Measurements from ENCODE around the gene YTHDF1.

The YTHDF1 gene

DNA sequence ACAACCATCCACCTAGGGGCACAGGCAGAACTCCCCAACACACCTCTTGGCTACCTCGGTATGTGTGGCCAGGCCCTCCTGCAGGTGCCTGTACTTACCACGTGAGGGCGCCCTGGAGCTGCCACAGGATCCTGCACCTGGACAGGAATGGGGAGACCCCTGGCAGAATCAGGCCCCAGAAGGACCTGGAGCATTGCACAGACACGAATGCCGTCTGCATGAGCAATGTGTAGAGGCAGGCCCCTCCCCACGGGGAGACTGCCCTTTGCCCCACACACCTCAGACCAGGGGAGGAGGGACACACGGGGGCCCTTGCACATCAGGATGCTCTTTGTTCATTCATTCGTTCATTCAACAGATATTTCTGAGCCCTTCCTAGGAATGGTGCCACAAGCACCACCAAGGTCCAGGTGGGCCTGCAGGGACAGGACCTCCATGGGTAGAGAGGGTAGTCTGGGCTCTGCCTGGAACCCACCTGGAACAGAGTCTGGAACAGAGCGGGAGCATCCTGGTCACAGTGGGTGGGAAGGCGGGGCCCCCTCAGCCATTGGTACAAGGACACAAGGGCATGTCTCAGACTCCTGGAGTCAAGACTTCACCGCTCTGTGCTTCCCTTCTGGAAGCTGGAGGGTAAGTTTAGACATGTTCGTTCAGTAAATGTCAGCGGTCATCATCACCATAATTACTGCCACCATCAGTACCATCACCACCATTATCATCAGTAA, 32.3 kb downstream of the YTHDF1 start:
- peak; percentile 50 for DNase-seq

DNA sequence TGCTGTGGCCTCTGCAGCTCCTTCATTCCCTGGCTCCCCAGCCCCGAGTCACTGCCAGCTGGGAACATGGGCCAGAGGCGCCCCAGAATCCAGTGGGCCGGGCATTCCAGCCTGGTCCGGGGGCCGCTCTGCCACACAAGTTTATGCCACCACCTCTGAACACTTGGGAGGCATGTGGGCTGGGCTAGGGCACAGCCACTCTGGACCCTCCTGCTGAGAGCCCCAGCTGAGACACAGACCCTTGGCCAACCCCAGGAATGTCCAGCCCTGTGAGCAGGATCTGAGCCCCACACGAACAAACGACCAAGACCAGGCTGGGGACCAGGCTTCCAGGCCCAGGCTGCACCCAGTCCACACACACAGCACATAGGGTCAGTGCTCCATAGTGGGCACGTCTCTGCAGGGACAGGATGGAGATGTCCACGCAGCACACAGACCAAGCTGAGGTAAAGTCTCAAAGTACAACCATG, 33.0 kb downstream of the YTHDF1 start:
- no peak for DNase-seq

DNA sequence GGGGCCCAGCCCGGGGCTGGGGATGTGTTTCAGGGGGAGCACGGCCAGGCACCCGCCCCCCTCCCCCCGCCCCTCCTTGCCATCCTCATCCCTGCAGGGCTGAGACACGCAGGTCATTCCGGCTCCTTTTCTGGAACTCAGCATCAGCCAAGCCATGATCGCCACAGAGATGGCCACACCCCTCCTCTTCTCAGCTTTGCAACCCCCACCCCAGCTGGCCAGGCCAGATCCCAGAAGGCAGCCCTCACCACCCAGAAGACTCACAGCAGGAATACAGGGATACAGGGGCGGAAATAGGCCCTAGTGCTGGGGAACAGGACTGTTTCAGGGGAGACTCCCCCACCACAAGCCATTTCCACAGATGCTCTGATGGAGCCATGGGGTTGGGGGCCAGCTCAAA, 33.5 kb downstream of the YTHDF1 start:
- DNase-seq = no peak

DNA sequence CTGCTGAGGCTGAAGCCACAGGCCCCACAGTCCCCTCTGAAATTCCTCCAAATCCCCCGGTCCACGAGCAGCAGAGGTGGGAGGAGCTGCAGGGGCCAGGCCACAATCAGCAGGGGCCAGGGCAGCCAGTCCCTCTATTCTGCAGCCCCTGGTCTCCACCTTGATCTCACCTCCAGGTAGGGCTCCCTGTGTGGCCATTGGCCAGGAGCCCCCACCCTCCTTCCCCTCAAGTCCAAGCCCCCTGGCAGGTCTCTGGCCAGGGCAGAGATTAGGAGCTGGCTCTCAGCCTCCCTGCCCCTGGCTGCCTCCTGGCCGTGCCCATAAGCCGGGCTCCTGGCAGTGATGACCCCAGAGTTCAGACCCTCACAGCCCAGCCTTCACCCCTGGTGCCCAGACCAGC, 34.7 kb downstream of the YTHDF1 start:
- DNase-seq = no peak

DNA sequence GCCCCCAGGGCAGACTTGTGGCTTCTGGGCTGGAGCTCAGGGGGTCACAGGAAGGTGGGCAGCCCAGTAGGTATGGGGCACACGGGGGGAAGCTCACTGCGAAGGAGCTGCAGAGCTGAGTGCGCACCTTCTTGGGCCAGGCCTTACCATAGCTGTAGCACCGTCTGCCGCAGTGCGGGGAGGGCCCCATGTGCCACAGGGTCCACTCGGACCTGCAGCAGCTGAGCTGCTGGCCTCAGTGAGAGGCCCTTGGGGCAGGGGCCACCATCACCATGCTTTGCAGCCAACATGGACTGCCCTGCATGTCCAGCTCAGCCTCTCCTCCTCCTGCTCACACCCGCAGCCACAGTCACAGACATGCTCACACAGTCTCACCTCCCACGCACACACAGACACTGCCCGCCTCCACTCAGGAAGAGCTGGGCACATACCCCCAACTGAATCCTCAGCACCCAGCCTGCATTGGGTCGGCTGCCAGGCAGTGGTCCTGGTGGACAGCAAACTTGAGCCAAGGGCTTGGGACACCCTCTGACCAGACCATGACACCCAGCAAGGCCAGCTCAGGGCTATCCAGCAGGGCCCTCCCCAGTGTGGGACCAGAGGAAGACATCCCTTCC, 35.3 kb downstream of the YTHDF1 start:
- no peak for DNase-seq

DNA sequence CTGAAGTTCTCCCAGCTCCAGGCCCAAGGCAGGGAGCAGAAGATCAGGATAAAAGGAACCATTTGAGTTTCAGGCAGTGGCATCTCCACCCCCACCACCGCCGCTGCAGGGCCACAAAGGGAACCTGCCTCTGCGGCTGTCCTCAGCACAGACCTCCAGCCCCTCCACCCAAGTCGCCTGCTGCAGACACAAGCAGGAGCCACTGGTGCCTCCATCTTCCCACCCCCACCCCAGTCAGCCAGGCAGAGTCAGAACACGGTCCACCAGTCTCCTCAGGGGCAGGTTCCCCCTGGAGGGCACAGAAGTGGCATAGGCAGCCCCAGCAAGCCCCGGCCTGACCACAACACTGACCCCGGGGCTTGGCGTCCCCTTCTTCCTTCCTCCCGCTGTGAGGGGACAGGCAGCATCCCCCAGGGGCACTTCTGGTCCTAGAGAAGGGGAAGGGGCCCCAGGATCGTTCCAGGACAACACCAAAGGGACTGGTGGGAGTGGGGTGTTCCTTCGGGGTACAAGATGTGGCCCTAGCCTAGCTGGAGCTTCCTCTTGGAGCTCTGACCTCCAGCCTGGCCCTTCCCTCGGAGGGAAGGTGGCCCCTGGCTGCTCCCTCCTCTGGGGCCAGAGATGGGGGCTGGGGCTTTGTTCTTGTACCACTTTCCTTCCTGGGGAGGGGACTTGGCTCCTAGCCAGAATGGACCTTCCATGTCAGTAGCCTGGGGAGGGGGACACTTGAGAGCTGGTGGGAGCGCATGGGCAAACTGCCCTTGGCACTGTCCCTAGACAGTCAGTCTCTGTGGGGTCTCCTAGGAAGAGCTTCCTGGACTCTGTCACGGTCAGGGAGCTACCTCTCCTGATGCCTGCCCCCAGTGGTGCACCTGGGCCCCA, 36.0 kb downstream of the YTHDF1 start:
- DNase-seq = no peak

DNA sequence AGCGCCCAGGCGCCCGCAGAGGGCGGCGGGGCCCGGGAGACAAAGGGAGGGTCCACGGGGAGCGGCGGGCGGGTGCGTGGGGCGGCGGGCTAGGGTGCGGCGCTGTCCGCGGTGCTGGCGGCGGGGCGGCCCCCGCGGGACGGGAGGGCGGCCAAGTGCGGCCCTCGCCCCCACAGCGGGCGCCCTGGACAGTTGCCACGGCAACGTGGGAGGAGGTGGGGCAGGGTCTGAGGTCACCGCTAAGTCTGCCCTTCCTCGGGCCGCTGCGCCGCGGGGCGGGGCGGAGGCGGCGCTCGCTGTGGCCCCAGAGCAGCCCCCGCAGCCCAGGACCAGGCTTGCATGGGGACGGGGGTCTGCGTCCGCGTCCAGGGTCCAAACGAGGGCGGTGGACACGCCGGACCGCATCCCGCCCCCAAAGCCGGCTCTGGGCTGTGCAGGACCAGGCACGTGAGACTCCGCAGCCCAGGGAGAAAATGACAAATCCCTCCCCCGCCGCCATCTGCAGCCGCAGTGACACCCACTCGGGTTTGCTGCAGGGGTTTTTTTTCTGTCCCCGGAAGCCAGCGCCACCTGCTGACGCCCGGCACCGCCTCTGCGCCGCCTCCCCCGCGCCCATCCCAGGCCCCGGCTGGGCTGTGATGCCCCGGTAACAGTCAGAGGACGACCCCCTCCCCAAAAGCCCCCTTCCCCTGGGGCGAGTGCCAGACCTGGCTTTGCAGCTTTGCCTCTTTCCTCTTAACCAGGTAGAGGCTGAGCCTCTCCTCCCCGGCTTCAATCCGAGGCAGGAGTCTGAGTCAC, 36.8 kb downstream of the YTHDF1 start:
- peak; percentile 76 for DNase-seq

DNA sequence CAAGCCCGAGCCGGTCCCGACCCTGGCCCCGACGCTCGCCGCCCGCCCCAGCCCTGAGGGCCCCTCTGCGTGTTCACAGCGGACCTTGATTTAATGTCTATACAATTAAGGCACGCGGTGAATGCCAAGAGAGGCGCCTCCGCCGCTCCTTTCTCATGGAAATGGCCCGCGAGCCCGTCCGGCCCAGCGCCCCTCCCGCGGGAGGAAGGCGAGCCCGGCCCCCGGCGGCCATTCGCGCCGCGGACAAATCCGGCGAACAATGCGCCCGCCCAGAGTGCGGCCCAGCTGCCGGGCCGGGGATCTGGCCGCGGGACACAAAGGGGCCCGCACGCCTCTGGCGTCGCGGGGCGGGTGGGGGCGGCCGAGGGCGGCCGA, 37.5 kb downstream of the YTHDF1 start:
- no peak for DNase-seq

DNA sequence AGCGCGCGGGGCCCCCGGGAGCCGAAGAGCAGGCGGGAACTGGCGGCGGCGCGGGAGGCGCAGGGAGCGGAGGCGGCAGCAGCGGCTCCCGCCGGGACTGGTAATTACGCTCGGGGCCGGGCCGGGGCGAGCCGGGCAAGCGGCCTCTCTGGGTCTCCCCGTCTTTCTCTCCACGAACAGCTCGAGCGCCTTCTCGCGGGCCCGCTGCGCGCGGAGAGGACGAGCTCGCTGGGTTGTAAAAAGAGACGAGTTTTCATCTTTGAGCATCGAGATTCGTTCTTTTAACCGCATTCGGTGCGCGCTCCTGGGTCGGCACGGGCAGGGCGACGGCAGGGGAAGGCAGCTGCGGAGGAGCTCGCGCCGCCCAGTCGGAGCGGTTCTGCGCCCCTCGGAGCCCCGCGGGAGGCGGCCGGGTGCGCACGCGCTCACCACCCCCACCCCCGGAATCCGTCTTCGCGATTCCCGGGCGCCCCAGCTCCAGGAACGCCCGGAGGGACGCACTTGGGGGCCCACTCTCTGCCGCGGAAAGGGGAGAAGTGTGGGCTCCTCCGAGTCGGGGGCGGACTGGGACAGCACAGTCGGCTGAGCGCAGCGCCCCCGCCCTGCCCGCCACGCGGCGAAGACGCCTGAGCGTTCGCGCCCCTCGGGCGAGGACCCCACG, 38.0 kb downstream of the YTHDF1 start:
- DNase-seq = no peak

DNA sequence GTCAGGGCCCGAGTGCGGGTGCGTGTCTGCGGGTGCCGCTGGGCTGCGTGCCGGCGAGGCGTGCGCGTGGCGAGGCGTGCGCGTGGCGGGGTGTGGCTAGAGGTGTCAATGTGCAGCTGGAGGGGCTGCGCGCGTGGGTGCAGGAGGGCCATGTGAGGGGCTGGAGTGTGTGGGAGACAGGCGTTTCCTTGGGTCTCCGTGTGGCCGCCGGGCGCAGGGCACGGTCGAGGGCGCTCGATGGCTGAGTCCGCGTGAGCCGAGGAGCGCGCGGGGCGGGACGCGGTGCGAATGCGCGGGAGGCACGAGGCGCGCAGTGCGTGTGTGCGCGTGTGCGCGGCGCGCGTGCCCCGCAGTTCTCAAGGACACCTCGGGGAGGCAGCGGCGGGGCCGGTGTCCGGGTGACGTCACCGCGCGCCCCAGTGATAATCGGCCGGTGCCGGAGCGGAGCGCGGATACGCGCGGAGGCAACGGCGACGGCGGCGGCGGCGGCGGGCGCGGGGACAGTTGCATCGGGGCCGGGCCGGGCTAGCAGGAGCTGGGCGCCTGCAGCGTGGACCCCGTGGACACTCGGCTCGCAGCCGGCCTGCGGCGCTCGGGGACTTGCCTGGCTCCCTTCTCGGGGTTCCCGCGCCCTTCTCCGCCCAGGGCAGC, 38.7 kb downstream of the YTHDF1 start:
- peak; percentile 41 for DNase-seq

DNA sequence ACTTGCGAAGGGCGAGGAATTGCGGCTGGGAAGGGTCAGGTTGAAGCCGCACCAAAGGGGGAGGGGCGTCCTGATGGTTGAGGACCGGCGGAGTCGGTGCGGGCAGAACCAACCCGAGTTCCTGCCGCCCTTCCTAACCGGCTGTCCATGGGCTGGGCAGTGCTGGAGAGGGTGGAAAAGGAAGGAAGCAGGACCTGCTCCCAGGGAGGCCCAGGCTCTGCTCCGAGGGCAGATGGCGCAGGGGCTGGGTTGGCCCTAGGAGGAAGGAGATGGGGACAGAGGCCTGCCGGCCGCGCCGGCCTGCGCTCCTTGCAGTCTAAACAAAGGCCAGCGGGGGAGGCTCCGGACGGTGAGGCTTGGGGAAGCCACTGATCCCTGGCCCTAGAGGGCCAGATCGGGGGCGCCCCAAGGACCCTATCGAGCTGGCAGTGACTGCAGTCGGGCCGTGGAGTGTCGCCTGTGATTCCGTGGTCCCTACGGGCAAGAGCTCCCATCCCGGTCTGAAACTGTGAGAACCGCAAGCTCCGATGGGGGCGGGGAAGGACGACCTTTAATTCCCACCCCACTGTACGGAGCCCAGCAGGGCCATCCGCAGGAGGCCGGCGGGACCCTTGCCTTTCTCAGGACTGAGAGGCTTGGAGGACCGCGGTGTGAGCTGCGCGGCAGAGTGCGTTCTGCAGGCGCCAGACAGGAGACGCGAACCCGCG, 39.4 kb downstream of the YTHDF1 start:
- no peak for DNase-seq

DNA sequence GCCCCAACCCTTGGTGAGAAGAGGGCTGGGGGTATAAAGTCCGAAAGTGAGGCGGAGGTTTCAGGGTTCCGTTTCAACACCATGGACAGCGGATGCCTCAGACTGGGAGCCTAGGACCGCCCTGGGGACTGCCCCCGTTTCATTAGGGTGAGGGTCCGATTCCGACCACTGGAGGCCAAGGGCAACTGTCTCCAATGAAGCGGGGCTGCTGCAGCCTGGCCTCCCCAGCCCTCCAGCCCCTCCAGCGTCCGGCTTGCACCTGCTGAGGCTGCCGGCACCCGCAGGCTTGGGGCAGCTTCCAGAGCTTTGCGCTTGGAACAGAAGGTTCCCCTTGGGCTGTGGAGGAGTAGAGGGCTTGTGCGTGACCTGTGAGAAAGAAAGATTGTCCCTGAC, 39.9 kb downstream of the YTHDF1 start:
- no peak for DNase-seq

DNA sequence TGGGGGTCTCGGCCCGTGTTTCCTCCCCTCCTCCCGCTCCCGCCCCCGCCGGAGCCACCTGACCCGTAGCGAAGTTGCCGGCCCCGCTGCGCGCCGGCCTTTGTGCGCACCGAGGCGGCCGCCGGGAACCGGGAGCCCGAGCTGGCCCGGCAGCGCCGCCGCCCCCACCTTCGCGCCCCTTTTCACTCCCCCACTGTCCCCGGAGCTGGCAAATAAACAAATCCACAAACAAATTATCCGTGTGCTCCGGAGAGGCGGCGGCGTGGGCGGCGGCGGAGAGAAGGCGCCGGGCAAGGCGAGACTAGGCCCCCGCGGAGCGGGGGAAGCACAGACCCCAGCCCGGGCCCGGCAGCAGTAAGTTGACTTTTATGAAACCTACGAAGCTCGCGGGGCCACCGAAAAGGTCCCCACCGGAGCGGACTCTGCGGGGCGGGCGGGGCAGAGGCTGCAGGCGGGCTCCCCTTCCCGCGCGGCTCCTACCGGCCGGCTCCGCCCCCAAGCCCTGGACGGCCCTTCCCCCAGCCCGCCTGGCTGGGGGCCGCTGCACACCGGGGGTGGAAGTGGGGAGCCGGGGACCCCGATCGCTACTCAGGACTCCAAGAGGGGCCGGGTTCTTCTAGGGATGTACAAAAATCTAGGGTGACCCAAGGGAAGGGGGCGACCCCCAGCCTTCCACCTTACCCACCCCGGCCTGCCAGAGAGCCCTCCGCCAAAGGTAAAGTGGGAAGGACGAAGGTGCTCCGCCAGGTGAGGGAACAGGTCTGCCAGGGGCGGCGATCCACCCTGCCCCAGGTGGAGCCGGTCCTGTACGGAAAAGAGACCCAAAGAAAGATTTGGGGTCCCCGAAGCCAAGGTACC, 40.7 kb downstream of the YTHDF1 start:
- no peak for DNase-seq

DNA sequence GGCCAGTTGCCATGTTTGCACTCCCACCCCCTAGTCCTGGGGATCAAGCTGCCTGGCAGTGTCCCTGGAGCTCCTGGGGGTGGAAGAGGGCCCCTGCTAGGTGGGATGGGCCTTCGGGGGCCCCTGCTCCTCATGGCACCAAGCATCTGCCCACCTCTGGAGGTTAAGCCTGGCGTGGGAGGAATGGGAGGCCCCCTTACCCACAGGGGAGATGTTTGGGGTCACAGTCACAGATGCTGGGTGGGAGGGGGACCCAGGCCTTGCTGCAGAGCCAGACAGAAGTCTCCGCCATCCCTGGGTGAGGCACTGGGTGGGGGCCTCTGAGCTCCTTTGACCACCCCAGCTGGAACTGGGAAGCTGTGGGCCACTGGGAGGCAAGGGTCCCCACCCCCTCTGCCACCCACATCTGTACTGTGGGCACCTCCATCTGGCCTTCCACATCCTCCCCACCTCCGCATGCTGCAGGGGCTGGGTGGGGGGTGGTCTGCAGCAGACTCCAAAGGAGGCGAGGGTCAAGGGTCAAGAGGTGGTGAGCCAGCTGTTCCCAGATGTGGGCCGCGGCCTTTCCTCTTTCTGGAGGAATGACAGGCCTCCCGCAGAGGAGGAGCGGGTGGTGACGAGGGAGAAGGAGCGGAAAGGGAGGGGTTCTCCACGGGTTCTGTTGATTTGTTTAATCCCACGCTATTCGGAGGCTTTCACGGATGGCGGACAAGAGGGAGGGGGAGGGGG, 41.5 kb downstream of the YTHDF1 start:
- DNase-seq = no peak

DNA sequence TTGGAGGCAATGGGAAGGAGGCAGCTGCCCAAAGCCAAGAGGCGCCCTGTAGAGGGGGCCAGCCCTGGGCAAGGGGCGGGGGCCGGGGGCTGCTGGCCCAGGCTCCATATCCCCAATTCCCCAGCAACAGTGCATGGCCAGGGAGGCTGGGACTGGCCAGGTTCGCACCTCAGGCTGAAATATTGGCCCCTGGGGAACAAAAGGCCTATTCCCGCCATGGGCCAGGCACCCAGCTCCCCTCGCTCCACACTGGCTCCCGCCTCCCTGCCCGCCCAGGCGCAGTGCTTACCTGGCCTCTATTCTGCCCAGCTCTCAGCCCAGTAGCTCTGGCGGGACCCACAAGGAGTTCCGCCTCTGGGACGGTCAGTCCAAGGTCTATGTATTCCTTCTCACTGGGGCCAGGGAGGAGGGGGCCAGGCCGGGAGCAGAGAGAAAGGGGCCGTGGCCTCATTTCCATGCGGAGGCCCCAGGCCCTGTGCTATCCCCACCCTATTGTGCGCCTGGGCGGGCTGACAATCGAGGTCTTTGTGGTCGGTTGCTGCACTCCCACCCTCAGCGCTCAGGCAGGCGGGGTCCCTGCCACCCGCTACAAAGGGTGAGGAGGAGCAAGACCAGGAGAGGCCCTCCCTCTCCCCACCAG, 42.3 kb downstream of the YTHDF1 start:
- DNase-seq = no peak

DNA sequence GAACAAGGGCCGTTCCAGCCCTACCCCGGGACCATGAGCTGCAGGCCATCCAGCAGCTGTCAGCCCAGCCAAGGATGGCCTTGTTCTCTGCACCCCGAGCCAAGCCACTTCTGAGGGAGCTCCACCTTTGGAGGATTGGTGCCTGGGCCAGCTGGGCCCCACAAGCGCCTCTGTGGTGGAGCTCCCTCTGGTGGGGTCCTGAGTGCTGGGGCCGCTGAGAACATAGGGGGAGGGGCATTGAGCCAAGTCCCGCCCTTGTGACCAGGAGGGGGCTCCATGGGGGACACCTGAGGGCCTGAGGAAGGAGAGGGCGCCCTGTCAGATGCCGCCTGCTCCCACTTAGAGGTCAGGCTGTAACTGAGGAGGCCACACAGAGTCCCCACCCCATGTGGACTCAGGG, 43.2 kb downstream of the YTHDF1 start:
- DNase-seq = no peak

DNA sequence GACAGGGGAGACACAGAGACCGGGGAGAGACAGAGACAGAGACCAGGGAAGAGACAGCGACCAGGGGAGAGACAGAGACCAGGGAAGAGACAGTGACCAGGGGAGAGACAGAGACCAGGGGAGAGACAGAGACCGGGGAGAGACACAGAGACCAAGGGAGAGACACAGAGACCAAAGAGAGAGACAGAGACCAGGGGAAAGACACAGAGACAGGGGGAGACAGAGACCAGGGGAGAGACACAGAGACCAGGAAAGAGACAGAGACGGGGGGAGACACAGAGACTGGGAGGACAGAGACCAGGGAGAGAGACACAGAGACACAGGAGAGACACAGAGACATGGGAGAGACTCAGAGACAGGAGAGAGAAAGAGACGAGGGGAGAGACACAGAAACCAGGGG, 43.9 kb downstream of the YTHDF1 start:
- DNase-seq = no peak

DNA sequence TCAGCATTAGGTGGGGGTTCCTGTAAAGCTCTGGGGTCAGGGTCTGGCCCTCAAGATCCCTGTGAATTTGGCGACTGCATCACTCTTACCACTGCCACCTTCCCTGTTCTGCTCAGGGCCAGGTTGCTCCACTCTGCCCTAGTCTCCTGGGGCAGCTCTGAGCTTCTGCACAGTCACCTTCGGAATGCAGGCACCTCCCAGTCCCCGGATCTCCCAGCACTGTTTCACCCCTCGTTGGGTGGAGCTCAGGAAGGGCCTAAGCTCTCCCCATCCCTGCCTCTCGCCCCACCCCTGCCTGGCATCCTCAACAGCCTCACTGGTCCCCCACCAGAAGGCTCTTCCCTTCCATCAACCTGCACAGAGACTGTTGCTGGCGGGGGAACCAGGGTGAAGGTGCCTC, 46.2 kb downstream of the YTHDF1 start:
- DNase-seq = no peak

DNA sequence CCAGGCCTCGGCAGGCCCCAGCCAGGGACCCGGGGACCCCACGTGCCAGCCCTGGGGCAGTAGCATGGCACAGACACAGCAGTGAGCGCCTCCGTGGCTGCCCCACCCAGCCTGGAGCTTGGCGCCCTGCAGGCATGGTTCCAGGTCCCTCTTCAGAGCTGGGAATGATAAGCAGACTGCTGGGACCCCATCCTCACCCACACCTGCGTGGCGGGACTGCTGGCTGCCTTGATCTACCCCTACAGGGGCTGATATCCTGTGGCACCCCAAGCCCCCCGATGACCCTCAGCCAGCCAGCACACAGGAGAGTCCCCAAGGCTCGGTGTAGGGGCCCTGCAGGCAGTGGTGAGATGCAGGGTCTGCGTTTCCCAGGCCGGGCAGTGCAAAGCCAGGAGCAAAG, 47.1 kb downstream of the YTHDF1 start:
- no peak for DNase-seq

All from activated naive CD4-positive, alpha-beta T cell treated with anti-CD3 and anti-CD28 coated beads, Interleukin-2, amount 50 U/mL, for 16 hours (primary cell).